IMR-90 (cell line): ENCODE results near the gene KRTAP3-2. TPM values are rescaled to one million over a fixed set of nuclear protein-coding genes. Genes with fewer than 3 reads are reported as not detected.

ENCODE experiments used
- microRNA-seq, 2 experiments: library from miRNA; stranded (forward) in 1 of 2; unstranded in 1 of 2; fragments of 10-50 nt in 1 of 2; fragments of <30 nt in 1 of 2; gene quantifications in 1 of 2; microRNA quantifications in 1 of 2; one replicate each; pipeline versions ENCODE3 to v1.1.0; 2013 to 2020; ENCODE audit not compliant: insufficient read depth in 1 of 2, insufficient read length in 1 of 2, unreplicated experiment in 1 of 2
- polyA plus RNA-seq, 3 experiments: library from polyadenylated mRNA; depleted of rRNA; stranded (reverse); fragments of >200 nt; gene quantifications; 2 replicates each; pipeline ENCODE4 v1.2.3, GENCODE V29; 2012; ENCODE audit warnings: low replicate concordance in 1 of 3
- small RNA-seq, 5 experiments: library from RNA; depleted of rRNA; stranded (forward); fragments of <200 nt; gene quantifications; one replicate each; pipeline ENCODE3, GENCODE V24; 2012
- total RNA-seq: library from RNA; depleted of rRNA; stranded (reverse); fragments of >200 nt; gene quantifications from 2 replicates; pipeline ENCODE4 v1.2.3, GENCODE V29; 2012; rRNA removed

The KRTAP3-2 gene
- total and polyA plus RNA-seq, 2 of the 4 experiments (the other 2 are of a cell fraction): not detected

Small RNAs within 50 kb of the gene (microRNA-seq; reads per million reads assigned to microRNA genes)
- gene KRTAP3-4P (ENCODE audit: insufficient read depth, insufficient read length): not detected

Small RNAs within 50 kb of the gene (small RNA-seq; reads per million reads assigned to genes)
- 0 reads per million in 5 experiments for gene KRTAP3-4P

Other genes with a start within 250 kb of the KRTAP3-2 start
Only the 30 nearest of the 37 such genes appear.
- not detected in 2 replicates for gene KRT28, start 199.9 kb downstream of the KRTAP3-2 start, total RNA-seq
- not detected in 2 replicates for gene KRT28, start 199.9 kb downstream of the KRTAP3-2 start, polyA plus RNA-seq (2012; rRNA removed)
- 0.18 and 1.1 TPM in 2 replicates for gene KRT10, start 177.3 kb downstream of the KRTAP3-2 start, total RNA-seq
- 18.3 and 18.5 TPM in 2 replicates for gene KRT10, start 177.3 kb downstream of the KRTAP3-2 start, polyA plus RNA-seq (2012; rRNA removed)
- gene KRT12, start 132.7 kb downstream of the KRTAP3-2 start, total RNA-seq: not detected in 2 replicates
- not detected in 2 replicates for gene KRT12, start 132.7 kb downstream of the KRTAP3-2 start, polyA plus RNA-seq (2012; rRNA removed)
- gene KRT20, start 114.7 kb downstream of the KRTAP3-2 start, total RNA-seq: not detected in 2 replicates
- gene KRT20, start 114.7 kb downstream of the KRTAP3-2 start, polyA plus RNA-seq (2012; rRNA removed): not detected in 2 replicates
- gene KRT23, start 62.3 kb downstream of the KRTAP3-2 start, total RNA-seq: 0.28 and 0.36 TPM in 2 replicates
- 0.32 and 0.39 TPM in 2 replicates for gene KRT23, start 62.3 kb downstream of the KRTAP3-2 start, polyA plus RNA-seq (2012; rRNA removed)
- gene KRT39, start 33.0 kb downstream of the KRTAP3-2 start, total RNA-seq: not detected in 2 replicates
- gene KRT39, start 33.0 kb downstream of the KRTAP3-2 start, polyA plus RNA-seq (2012; rRNA removed): 0.15 TPM in 1 of 2 replicates, not detected in the other
- gene KRT40, start 15.6 kb downstream of the KRTAP3-2 start, total RNA-seq: not detected in 2 replicates
- not detected in 2 replicates for gene KRT40, start 15.6 kb downstream of the KRTAP3-2 start, polyA plus RNA-seq (2012; rRNA removed)
- not detected in 2 replicates for gene KRTAP3-3, start 5.7 kb downstream of the KRTAP3-2 start, total RNA-seq
- gene KRTAP3-3, start 5.7 kb downstream of the KRTAP3-2 start, polyA plus RNA-seq (2012; rRNA removed): not detected in 2 replicates
- not detected in 2 replicates for gene KRTAP3-1, start 9.2 kb upstream of the KRTAP3-2 start, total RNA-seq
- not detected in 2 replicates for gene KRTAP3-1, start 9.2 kb upstream of the KRTAP3-2 start, polyA plus RNA-seq (2012; rRNA removed)
- gene KRTAP1-5, start 27.3 kb upstream of the KRTAP3-2 start, total RNA-seq: 33.1 and 34.8 TPM in 2 replicates
- 27.0 and 35.9 TPM in 2 replicates for gene KRTAP1-5, start 27.3 kb upstream of the KRTAP3-2 start, polyA plus RNA-seq (2012; rRNA removed)
- gene KRTAP1-4, start 30.3 kb upstream of the KRTAP3-2 start, total RNA-seq: not detected in 2 replicates
- gene KRTAP1-4, start 30.3 kb upstream of the KRTAP3-2 start, polyA plus RNA-seq (2012; rRNA removed): not detected in 2 replicates
- gene KRTAP1-3, start 35.0 kb upstream of the KRTAP3-2 start, total RNA-seq: not detected in 2 replicates
- not detected in 2 replicates for gene KRTAP1-3, start 35.0 kb upstream of the KRTAP3-2 start, polyA plus RNA-seq (2012; rRNA removed)
- gene KRTAP1-1, start 41.5 kb upstream of the KRTAP3-2 start, total RNA-seq: 0.83 and 0.90 TPM in 2 replicates
- 1.2 and 1.5 TPM in 2 replicates for gene KRTAP1-1, start 41.5 kb upstream of the KRTAP3-2 start, polyA plus RNA-seq (2012; rRNA removed)
- gene KRTAP2-1, start 47.4 kb upstream of the KRTAP3-2 start, total RNA-seq: not detected in 2 replicates
- gene KRTAP2-1, start 47.4 kb upstream of the KRTAP3-2 start, polyA plus RNA-seq (2012; rRNA removed): not detected in 2 replicates
- not detected in 2 replicates for gene KRTAP2-2, start 55.3 kb upstream of the KRTAP3-2 start, total RNA-seq
- 0.17 TPM in 1 of 2 replicates, not detected in the other for gene KRTAP2-2, start 55.3 kb upstream of the KRTAP3-2 start, polyA plus RNA-seq (2012; rRNA removed)
- gene KRTAP2-3, start 60.2 kb upstream of the KRTAP3-2 start, total RNA-seq: 1.4 TPM in 2 replicates
- gene KRTAP2-3, start 60.2 kb upstream of the KRTAP3-2 start, polyA plus RNA-seq (2012; rRNA removed): 35.2 and 35.6 TPM in 2 replicates
- gene KRTAP2-4, start 66.0 kb upstream of the KRTAP3-2 start, total RNA-seq: not detected in 2 replicates
- gene KRTAP2-4, start 66.0 kb upstream of the KRTAP3-2 start, polyA plus RNA-seq (2012; rRNA removed): not detected in 2 replicates
- not detected in 2 replicates for gene KRTAP4-7, start 84.2 kb upstream of the KRTAP3-2 start, total RNA-seq
- 0.11 TPM in 1 of 2 replicates, not detected in the other for gene KRTAP4-7, start 84.2 kb upstream of the KRTAP3-2 start, polyA plus RNA-seq (2012; rRNA removed)
- not detected in 2 replicates for gene KRTAP4-8, start 98.2 kb upstream of the KRTAP3-2 start, total RNA-seq
- gene KRTAP4-8, start 98.2 kb upstream of the KRTAP3-2 start, polyA plus RNA-seq (2012; rRNA removed): not detected in 2 replicates
- not detected in 2 replicates for gene KRTAP4-16, start 102.3 kb upstream of the KRTAP3-2 start, total RNA-seq
- not detected in 2 replicates for gene KRTAP4-16, start 102.3 kb upstream of the KRTAP3-2 start, polyA plus RNA-seq (2012; rRNA removed)
- gene KRTAP4-9, start 105.5 kb upstream of the KRTAP3-2 start, total RNA-seq: not detected in 2 replicates
- 0.24 TPM in 2 replicates for gene KRTAP4-9, start 105.5 kb upstream of the KRTAP3-2 start, polyA plus RNA-seq (2012; rRNA removed)
- not detected in 2 replicates for gene KRTAP4-11, start 118.5 kb upstream of the KRTAP3-2 start, total RNA-seq
- not detected in 2 replicates for gene KRTAP4-11, start 118.5 kb upstream of the KRTAP3-2 start, polyA plus RNA-seq (2012; rRNA removed)
- 0.18 TPM in 1 of 2 replicates, not detected in the other for gene KRTAP4-12, start 124.3 kb upstream of the KRTAP3-2 start, total RNA-seq
- 1.0 and 1.1 TPM in 2 replicates for gene KRTAP4-12, start 124.3 kb upstream of the KRTAP3-2 start, polyA plus RNA-seq (2012; rRNA removed)
- gene KRTAP4-6, start 140.6 kb upstream of the KRTAP3-2 start, total RNA-seq: not detected in 2 replicates
- gene KRTAP4-6, start 140.6 kb upstream of the KRTAP3-2 start, polyA plus RNA-seq (2012; rRNA removed): not detected in 2 replicates
- gene KRTAP4-5, start 149.9 kb upstream of the KRTAP3-2 start, total RNA-seq: not detected in 2 replicates
- not detected in 2 replicates for gene KRTAP4-5, start 149.9 kb upstream of the KRTAP3-2 start, polyA plus RNA-seq (2012; rRNA removed)
- gene KRTAP4-4, start 160.8 kb upstream of the KRTAP3-2 start, total RNA-seq: not detected in 2 replicates
- not detected in 2 replicates for gene KRTAP4-4, start 160.8 kb upstream of the KRTAP3-2 start, polyA plus RNA-seq (2012; rRNA removed)
- gene KRTAP4-3, start 168.3 kb upstream of the KRTAP3-2 start, total RNA-seq: not detected in 2 replicates
- gene KRTAP4-3, start 168.3 kb upstream of the KRTAP3-2 start, polyA plus RNA-seq (2012; rRNA removed): not detected in 2 replicates
- gene KRTAP4-2, start 178.3 kb upstream of the KRTAP3-2 start, total RNA-seq: not detected in 2 replicates
- gene KRTAP4-2, start 178.3 kb upstream of the KRTAP3-2 start, polyA plus RNA-seq (2012; rRNA removed): not detected in 2 replicates
- not detected in 2 replicates for gene KRTAP4-1, start 185.0 kb upstream of the KRTAP3-2 start, total RNA-seq
- not detected in 2 replicates for gene KRTAP4-1, start 185.0 kb upstream of the KRTAP3-2 start, polyA plus RNA-seq (2012; rRNA removed)
- gene KRTAP9-1, start 190.0 kb upstream of the KRTAP3-2 start, total RNA-seq: not detected in 2 replicates
- gene KRTAP9-1, start 190.0 kb upstream of the KRTAP3-2 start, polyA plus RNA-seq (2012; rRNA removed): not detected in 2 replicates